Amniotic stem cell (primary cell): ENCODE data around the gene GPATCH4.
"Not testable (repeated sequence)": the region's sequence is repeated elsewhere in the genome, so short reads cannot be mapped to it uniquely, and the experiment has no call there.

Experiments used
- DNase-seq: peaks from one replicate; lab custom pipeline; 2025; lab: John Stamatoyannopoulos, UW

The GPATCH4 gene

DNA sequence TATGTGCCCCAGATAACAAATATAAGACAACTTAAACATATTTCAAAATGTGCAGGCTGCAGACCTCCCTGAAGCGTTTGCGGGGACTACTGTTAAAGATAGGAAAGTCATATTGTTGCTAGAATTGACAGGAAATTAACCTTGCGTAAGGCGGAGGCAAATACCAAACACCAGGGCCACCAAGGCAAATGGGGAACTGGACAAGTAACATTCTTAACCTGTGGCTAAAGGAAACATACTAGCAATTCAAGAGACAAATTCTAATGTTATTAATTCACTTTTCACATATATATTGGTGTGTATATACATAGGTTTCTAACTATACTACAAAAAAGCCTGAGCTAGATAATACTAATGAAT, 24.8 kb upstream of the GPATCH4 start:
- no peak for DNase-seq

DNA sequence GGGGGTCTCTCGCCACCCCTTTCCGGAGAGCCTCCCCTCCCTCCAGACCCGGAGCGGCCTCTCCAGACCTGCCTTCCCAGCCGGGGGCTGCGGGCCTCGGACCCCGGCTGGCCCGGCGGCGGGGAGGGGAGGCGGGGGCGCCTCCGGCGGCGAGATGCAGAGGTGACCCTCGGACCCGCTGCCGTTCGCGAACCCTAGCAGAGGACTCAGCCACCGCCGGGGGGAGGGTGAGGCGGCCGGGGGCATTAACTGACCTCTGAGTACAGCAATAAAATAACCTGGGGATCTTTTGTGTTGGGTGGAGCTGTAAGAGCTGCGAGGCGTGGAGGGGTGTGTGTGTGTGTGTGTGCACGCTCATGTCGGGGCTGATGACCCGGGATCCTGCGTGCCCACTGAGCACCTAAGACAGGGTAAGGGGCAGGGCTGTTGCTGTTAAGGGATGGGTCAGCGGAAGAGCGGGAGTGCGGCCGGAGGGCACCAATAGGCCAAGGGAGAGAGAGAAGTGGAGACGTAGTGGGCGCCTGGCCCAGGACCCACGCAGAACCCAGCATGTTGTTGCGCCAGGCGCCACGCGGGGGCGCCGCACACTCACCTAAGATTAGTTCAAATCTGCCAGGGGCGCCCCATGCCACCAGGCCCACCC, 24.3 kb upstream of the GPATCH4 start:
- no peak for DNase-seq

DNA sequence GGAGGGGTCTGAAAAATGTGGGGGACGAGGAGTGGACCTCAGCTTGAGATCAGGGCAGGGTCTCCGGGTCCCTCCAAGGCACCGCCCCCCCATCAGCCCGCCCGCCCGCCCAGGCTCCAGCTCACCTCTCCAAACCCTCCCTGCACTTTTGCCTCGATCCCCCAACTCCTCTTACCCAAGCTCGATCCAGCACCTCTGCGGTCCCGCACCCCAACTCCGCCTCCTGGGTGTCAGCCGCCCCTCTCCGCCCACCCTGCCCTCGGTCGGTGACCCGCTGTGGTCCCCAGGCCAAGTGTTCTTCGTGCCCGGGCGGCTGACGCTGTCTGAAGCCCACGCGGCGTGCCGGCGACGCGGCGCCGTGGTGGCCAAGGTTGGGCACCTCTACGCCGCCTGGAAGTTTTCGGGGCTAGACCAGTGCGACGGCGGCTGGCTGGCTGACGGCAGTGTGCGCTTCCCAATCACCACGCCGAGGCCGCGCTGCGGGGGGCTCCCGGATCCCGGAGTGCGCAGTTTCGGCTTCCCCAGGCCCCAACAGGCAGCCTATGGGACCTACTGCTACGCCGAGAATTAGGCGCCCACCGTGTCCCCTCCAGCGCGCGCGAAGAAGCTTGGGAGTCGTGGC, 23.6 kb upstream of the GPATCH4 start:
- no peak for DNase-seq

DNA sequence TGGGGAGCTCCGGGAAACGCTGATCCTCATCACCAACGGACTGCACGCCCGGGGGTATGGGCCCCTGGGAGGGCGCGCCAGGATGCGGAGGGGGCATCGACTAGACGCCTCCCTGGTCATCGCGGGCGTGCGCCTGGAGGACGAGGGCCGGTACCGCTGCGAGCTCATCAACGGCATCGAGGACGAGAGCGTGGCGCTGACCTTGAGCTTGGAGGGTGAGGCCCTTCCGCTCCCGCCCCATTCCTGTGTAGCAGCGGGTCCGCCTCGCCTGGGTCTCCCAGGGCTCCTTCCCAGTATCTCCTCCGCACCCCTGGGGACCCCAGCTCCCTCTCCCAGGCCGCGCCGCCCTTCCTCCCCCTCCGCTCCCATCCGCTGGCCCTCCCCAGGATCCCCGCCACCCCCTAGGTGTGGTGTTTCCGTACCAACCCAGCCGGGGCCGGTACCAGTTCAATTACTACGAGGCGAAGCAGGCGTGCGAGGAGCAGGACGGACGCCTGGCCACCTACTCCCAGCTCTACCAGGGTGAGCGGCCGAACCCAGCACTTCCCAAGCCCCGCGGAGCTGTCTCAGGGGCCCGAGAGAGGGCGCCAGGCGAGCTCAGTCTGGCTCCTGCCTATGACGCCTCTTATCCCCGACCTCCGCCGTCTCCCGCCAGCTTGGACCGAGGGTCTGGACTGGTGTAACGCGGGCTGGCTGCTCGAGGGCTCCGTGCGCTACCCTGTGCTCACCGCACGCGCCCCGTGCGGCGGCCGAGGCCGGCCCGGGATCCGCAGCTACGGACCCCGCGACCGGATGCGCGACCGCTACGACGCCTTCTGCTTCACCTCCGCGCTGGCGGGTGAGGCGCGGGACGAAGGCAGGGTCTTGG, 22.9 kb upstream of the GPATCH4 start:
- DNase-seq, result no peak

DNA sequence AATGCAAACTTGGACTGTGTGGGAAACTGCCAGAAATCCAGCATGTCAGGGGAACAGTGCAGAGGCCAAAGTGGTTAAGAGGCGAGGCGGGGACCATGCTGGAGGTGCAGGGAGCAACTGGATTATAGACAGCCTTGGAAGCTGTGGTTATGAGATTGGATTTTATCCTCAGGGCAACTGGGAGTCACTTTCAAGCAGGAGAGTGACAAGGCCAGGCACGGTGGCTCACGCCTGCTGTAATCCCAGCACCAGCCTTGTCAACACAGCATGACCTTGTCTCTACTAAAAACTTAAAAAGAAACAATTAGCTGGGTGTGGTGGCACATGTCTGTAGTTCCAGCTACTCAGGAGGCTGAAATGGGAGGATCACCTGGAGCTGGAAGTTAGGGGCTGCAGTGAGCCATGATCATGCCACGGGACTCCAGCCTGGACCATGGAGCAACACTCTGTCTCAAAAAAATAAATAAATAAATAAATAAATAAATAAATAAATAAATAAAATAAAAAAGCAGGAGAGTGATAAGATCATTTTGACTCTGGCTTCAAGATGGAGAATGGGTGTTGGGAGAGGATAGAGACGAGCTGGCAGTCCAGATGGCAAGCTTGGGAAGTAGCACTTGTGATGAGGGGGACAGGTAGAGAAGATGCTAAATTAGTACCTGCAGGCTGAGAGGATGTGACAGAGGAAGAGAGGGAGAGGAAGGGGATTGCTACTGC, 21.5 kb upstream of the GPATCH4 start:
- no peak for DNase-seq

DNA sequence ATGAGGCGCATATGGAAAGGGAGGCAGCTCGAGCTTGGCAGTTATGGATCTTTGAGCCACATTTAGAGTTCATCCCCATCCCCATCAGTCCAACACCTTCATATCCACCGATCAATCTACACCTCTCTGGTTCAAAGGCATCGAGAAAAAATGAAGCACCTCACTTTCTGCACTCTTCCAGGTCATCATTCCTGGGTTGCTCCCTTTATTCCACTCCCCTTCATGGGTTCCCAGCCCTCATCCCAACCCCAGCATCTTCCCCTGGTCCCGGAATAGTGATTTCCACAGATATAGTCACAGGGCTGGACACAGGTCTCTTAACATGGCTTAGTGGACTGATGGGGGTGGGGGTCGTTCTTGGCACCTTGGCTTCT, 18.3 kb upstream of the GPATCH4 start:
- DNase-seq, result no peak

DNA sequence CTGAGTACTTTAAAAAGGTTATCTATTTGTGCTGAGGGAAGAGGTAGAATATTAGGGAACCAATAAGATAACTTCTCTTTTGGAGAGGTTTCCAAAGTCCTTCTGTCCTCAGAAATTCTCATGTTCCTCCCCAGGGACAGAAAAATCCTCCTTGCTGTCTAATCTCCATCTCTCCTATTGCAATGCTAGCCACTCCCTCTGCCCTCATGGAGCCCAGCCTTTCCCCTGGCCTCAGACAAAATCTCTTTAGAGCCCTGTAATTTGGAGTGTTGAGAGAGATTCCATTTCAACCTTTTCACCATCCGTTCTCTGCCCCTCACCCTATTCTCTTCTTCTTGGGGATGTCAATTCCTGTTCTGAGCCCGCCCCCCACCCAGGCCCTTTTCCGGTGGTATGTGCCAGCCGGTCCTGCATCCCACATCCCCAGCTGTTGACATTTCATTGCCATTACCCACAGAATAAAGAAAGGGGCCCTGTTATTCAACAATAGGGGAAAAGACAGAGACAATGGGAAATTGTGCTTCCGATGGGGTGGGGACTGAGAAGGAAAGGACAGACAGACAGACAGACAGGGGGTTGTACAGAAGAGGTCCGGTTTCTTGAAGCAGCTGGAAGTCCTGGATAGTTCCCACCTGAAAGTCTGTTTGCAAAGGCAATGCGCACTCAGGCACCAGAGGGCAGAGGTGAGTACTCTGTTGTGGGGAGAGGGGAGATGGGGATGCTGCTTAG, 17.7 kb upstream of the GPATCH4 start, which contains the start of gene HAPLN2:
TSS of gene HAPLN2 (plus strand) at position 563 of the 729 bp plus-strand sequence. CDS start 4,076 bp downstream, outside the sequence.
- DNase-seq, result no peak

DNA sequence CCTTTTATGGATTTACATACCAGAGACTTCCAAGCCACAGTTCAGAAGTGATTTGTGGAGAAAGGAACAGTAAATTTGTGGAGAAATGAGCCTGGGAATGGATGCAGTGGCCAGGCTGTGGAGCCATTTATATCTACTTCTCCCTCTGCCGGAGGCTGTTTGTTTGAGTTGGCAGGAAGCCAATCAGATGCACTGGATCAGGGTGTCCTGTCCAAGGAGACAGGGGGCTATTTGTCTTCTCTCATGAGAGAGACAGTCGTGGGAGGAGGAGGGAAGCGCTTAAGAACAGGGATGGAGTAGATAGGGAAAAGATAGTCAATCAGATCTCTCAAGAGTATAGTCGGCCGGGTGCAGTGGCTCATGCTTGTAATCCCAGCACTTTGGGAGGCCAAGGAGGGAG, 15.2 kb upstream of the GPATCH4 start:
- no peak for DNase-seq

DNA sequence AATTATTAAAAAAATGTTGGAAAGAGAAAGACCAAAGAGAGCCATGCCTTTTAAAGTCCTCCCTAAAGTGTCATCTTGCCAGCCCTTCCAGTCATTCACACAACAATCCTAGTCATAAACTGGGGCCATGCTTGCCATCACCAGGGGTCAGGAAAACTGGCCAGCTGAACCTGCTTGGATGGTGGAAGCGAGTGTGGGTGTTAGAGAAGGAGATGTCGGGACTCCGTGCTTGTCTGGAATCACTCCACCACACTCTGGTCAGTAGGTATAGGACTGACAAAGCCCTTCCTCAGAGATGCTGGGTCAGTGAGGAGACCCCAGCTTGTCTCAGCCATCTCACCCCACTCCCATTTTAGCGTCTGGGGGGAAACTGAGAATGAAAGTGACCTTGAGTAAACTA, 14.7 kb upstream of the GPATCH4 start:
- no peak for DNase-seq

DNA sequence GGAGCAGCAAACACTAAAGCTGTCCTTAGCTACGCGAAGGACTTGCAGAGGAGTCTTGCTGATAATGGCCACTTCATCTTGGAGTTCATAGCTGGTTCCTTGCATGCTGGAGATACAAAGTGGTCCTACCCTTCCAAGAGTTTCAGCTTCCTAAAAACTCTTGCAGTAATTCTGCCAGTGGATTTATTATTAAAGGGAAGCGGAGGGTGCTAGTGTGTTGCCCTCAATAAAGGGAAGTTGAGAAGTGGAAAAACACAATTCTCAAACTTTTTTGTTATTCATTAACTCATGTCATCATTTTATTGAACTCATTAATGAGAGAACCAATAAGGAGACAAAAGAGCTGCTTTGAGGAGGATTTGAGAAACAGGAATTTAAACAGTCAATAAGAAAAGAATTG, 11.4 kb upstream of the GPATCH4 start:
- no peak for DNase-seq

DNA sequence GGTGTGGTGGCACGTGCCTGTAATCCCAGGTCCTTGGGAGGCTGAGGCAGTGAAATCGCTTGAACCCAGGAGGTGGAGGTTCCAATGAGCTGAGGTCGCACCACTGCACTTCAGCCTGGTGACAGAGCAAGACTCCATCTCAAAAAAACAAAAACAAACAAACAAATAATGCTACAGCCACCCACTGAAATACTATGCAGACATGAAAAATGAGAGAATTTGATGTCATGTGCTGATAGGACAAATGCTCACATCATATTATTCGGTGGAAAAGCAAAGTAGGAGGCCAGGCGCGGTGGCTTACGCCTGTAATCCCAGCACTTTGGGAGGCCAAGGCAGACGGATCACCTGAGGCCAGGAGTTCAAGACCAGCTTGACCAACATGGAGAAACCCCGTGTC, 8.8 kb upstream of the GPATCH4 start:
- DNase-seq, result not testable (repeated sequence)

DNA sequence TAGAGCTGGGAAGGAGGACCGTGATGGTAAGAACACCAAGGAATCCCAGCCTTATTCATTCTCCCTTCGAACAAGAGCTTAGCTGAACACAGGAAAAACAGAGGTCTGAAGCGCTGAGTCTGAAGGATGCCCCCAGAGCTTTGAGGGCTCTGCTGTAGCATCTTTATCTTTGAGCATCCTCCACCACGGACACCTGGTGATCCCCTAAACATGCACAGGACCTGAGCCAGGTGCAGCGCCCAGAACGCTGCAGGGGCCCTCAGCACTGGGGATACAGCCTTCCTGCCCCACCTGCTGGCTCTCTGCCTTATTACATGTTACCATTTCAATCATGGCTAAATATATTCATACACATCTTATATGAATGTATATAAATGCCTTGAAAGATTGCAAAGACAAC, 7.7 kb upstream of the GPATCH4 start:
- DNase-seq, result no peak

DNA sequence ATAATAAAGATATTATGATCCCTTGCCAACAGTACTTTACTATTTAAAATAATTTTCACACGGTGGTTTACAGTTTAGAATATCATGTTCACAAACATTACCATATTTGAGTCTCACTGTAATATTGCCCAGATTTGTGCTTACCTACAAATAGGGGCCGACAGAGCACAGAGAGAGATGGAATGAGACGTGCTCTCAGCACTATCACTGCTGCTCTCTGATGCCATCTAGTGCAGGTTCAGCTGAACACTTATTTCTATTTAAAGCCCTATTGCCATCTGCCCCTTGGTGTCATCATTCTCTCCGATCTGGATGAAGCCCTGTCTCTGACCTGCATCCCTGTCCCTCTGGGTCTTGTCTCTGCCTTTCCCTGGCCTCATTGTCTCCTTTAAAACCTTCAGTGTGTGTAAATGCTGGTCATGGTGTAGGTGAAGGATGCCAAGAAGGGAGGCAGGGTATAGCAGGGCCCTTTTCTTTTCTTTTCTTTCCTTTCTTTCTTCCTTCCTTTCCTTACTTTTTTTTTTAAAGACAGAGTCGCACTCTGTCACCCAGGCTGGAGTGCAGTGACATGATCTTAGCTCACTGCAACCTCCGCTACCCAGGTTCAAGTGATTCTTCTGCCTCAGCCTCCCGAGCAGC, 6.9 kb upstream of the GPATCH4 start:
- DNase-seq, result peak; percentile 59

DNA sequence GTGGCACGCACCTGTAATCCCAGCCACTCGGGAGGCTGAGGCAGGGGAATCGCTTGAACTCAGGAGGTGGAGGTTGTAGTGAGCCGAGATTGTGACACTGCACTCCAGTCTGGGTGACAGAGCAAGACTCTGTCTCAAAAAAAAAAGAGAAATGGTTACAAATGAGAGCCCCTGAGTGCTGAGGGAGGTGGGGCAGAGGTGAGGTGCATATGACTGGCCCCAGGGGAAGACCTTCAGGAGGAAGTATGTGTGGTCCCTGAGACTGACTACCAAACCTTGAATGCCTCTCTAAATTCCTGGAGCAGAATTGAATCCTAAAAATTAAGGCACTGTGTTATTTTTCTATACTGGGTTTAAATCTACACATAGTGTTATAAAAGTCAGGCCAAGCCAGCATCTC, 6.1 kb upstream of the GPATCH4 start:
- not testable (repeated sequence) for DNase-seq

DNA sequence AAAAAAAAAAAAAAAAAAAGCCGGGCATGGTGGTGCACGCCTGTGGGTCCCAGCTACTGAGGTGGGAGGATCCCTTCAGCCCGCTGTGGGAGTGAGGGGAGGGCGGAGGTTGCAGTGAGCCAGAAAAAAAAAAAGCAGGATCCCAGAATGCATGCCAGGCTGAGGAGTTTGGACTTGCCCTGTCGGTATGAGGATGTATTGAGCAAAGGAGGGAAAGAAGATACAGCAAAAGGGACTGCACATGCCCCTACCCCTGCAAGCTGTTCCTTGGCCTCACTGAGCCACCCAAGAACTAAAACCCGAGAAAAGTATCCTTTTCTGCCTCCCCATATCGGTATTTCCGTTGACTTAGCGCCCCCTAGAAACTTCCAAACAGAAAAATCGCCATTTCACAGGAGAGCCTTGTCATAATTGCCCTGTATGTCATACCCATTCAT, 1.3 kb upstream of the GPATCH4 start:
- no peak for DNase-seq

DNA sequence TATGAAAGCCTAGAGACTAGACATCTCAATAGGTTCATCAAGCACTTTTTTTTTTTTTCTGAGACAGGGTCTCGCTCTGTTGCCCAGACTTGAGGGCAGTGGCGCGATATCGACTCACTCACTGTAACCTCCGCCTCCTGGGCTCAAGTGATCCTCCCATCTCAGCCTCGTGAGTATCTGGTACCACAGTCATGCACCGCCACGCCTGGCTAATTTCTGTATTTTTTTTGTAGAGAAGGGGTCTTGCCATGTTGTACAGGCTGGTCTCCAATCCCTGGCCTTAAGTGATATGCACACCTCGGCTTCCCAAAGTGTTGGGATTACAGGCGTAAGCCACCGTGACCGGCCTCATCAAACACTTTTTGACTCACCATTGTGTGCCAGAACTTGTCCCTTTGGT, 613 bp upstream of the GPATCH4 start:
- no peak for DNase-seq

DNA sequence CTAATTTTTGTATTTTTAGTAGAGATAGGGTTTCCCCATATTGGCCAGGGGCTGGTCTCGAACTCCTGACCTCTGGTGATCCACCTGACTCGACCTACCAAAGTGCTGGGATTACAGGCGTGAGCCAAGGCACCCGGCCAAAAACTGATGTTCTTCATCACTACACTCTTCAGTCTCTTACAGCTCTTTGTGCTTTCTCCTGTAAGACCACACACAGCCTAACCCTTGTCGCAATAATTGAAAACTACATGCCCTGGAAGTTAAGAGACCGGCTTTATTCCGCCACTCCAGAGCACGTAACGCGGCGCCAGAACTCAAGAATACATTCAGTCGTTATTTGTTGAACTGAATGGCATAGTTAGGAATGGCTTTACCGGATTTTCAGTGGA, 552 bp downstream of the GPATCH4 start:
- DNase-seq, result no peak

DNA sequence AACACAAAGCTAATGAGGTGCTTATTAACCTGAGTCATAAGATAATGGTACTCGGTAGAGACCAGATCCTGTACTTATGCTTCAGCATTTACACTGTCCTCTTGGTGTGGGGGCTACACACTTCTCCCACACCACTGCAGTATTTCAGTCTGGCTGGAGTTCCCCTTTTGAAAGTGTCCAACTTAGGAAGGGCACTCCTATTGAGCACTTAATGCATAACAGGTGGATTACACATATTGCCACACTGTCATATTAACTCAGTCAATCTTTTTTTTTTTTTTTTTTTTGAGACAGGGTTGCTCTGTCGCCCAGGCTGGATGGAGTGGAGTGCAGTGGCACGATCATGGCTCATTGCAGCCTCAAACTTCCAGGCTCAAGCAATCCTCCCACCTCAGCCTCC, 1.5 kb downstream of the GPATCH4 start:
- no peak for DNase-seq

DNA sequence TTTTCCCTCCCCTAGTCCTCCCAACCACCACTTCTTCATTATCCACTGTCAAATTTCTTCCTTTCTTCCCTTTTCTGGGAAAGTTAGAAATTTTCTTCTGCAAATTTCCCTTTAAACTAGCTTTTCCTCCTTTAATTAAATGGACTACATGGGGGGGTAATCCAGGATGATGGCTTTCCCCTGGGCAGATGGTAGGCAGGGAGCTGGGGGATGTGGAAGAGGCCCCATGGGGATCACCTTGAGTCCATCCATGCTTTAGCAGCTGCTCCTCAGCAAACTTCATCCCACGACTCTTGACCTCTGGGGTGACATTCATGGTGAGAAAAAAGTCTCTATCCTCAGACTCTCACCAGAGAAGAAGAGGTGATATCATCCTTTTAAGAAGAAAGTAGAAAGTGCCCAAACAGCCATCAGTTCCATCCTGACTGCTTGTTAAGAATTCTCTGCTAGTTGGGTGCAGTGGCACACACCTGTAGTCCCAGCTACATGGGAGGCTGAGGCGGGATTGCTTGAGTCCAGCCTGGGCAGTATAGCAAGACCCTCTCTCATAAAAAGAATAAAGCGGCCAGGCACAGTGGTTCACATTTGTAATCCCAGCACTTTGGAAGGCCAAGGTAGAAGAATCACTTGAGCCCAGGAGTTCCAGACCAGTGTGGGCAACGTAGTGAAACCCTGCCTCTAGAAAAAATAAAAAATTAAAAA, 2.4 kb downstream of the GPATCH4 start:
- no peak for DNase-seq

DNA sequence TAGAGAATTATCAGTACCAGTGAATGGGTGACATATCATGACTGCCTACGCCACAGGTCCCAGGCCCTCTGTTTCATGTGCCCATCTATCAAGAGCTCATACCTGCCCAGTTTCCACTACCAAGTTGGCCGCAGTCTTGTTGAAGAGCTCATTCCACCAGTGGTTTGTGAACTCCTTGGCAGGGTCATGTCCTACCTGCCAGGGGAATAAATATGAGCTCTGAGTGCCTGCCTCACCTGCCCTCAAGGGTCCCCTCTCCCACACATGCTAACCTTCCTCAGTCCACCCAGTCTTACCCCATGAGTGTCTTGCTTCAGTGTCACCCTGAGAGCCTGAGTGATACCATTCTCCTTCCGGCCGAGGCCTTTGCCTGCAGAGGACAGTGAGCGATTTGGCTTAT, 3.2 kb downstream of the GPATCH4 start:
- DNase-seq, result no peak

DNA sequence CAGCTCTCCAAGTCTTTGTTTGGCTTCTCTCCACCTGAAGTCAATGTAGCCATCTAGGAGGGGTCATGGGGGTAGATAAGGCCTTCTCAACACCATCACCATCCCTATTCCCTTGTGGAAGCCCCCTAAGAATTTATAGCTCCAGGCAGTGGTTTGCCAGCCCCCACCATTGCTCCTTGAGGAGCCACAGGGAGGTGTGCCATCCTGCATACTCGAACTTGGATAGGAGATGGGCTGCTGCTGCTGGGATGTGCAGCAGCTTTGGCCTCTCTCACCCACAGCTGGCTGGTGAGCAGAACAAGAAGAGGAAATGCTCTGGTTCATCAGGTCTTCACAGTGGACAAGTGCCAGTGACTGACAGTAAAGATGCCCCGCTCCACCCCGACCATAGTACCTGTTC, 4.9 kb downstream of the GPATCH4 start:
- no peak for DNase-seq
